HG02642 (cell line): ENCODE data around the gene REEP1.
"Not testable (repeated sequence)": the region's sequence is repeated elsewhere in the genome, so short reads cannot be mapped to it uniquely, and the experiment has no call there.

Experiments
- ATAC-seq: cut with Tn5 transposase; IDR thresholded peaks from one replicate; pipeline ENCODE4 v1.9.1; 2021; ENCODE audit warnings: mild to moderate bottlenecking; ENCODE audit not compliant: unreplicated experiment, poor library complexity

The REEP1 gene

DNA sequence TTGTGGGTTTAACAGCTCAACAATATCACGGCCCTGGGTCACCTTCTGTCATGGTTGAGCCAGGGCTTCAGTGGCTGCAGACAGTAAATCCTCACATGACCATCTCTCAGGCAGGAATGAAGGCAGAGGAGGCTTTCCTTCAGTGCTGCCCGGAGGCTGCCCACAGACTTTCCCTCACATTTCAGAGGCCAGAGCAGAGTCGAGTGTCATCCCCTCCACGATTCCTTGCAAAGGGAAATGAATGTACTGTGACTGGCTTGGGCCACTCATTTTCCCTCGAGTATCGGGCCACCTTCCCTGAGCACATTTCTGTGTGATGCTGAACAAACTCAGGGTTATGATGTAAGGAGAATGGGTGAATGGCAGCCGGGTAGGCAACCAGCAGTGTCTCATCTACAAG, 10.0 kb upstream of the REEP1 start:
- no peak for ATAC-seq

DNA sequence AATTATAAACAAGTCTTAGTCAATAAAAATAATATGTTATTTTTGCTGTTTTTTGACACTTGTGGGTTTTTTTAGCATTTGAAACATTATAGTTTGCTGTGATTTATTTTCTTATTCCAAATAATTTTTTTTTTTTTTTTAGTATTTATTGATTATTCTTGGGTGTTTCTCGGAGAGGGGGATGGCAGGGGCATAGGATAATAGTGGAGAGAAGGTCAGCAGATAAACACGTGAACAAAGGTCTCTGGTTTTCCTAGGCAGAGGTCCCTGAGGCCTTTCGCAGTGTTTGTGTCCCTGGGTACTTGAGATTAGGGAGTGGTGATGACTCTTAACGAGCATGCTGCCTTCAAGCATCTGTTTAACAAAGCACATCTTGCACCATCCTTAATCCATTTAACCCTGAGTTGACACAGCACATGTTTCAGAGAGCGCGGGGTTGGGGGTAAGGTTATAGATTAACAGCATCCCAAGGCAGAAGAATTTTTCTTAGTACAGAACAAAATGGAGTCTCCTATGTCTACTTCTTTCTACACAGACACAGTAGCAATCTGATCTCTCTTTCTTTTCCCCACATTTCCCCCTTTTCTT, 8.5 kb upstream of the REEP1 start:
- ATAC-seq, result not testable (repeated sequence)

DNA sequence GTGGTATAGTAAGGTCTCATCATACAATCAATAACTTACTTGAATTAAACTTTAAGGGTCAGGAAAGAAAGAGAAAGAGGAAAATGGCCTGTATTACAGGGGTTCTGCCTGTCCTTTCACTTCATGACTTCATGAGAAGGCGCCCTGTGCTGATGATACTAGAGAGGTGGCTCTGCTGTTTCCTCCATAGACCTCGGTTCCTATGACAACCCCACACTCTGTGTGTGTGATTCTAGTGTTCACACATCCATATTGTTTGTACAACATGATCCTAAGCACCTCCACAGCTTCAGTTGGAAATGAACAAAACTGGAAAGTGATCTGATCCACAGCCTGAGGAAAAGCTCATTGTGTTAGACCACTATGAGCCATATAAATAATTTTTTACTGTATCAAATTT, 7.0 kb upstream of the REEP1 start:
- no peak for ATAC-seq

DNA sequence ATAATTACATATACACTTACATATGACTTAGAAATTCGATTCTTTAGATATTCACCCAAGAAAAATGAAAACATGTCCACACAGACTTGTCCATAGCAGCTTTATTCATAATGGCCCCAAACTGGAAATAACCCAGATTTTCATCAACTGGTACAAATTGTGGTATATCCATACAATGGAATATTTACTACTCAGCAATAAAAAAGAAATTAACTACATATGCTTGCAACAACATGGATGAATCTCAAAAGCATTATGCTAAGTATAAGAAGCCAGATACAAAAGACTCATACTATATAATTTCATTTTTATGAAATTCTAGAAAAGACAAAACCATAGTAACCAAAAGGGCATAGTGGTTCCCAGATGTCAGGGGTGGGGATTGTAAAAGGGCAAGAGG, 5.1 kb upstream of the REEP1 start:
- ATAC-seq, result no peak

DNA sequence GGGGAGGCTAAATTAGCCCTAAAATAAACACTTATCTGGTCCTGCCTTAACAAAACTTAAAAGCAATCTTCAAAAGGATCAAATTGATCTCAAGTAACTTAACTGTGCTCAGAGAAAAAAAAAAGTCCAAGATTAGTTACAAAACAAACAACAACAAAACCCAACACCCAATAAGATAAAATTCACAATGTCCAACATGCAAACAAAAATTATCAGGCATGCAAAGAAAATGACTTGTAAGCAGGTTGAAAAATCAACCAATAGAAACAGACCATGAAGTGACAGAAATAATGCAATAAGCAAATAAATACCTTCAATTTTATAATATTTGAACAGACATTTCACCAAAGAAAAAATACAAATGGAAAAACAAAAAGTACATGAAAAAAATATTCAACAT, 4.0 kb upstream of the REEP1 start:
- no peak for ATAC-seq

DNA sequence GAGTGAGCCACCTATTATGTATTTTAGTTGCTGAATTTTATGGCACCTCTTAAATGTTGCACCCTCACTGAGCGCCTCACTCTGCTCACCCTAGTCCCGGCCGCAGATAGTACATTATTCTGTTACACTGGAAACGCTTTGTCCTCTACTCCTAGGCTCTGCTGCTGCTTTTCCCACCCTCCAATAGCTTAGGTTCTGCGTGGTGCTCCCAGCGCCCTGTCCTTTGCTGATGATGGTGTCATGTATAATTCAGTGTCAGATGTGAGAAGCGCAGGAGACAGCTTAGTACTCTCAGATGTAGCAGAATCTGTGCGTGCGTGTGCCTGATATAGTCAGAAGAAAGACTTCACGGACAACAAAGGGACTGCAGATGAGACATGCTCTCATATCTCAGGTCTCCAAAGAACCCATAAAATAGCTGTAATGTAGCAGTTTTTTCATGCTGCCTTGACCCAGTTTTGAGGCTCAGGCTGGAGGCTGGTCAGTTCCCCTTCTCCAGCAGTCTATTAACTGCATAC, 1.4 kb upstream of the REEP1 start:
- no peak for ATAC-seq

DNA sequence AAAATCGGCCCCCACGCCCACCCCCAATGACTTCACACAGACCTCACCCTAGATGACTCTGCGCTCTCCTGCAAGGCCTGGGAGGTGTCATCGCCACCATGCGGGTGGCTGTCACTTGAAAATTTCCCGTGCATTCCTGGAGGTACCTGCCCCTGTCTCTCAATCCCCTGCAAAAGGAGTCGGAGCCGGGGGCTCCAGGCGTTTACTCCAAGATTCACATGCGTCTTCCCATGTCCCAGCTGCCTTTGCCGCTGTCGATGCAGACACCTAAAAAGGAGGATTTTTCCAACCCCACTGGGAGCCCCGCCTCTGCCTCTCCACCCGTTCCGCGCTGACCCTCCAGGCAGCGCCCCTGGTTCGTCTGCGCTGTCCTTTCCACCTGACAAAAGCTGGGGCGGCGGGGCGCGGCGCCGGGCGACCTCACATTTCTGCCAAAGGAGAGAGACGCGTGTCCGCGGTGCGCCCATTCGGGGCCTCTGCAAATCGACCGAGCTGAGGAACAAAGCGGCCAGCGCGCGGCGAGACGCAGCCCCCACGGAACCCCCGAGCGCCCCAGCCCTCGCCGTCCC, 667 bp downstream of the REEP1 start:
- peak; percentile 9 for ATAC-seq

DNA sequence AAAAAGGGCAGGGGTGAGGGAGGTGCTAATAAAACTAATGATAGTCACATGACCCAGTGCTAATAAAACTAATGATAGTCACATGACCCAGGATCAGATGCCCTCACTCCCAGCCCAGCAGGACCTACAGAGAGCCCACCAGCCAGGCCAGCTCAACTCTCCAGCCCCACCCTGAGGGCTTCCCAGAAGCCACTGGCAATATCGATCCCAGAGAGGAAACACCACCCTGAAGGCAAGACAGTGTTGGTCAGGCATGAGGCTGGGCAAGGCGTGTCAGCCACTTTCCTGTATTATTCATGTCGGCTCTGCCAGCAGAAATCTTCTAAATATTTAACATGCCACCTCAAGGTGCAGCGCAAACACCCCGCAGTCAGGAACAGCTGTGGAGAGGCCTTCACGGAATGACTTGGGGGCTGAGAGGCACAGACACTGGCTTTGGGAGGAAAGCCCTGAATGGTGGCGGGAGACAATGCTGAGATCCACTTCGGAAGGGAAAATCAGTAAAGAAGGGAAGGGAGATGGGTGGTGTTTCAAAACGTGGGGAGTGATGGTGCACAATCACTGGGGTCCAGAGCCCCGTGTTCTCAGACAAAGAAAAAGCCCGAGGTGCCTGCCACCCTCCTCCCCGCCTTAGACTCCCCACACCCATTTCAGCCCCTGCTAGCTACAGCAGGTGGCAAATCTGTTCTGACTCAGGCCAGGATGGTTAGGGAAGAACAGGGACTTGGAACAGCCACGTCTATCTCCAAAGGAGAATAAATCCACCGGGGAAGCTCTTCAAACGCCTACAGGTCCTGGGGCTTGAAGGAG, 1.4 kb downstream of the REEP1 start:
- ATAC-seq, result no peak

DNA sequence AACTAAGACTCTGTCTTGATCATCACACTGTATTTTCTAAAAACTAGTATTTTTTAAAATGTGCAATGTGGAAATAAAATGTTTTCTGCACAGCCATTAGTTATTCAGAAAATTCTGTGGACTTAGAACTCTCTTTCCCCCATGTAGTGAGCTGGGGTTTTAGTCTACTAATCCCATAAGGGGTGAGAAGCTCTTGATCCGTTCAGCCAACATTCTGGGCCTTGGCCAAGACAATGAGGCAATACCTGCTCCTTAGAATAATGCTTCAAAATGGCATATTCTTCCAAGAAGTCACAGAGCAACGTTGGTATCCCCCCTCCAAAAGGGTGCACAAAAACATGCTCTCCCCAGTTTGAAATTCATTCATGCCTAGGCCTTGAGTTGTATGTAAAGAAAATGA, 4.0 kb downstream of the REEP1 start:
- ATAC-seq, result no peak

DNA sequence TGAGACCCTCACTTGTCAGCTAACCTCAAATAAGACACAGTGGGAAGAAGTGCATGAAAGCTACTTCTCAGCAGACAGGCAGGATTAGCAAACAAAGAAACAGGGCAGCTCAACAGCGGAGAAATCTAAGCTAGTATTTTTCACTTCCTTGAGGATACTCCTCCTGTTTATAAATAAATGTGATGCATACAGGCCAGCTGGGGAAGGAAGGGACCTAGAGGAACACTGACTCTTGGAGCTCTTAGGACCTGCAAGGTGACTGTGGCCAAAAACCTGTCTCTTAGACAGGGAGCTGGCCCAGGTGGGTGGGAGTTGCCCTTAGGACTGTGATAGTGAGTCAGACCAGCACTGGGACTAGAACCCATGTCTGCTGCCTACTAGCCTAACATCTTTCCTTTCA, 4.8 kb downstream of the REEP1 start:
- ATAC-seq, result no peak

DNA sequence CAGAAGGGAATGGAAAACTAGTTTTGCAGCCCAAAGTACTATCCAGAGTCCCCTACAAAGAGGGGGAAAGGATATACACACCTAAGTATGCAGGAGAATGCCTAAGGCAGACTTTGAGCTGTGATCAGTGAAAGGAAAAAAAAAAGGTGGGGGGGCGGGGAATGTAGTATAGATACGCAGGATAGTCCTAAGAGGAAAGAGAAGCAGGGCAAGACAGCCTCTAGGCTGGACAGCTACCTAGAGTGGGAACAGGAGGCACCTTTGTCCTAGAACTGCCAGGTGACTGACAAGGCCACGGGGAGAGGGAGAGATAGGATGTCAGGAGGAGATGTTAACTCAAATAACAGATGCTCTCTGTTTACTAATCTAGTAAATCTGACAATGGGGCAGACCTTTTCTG, 6.0 kb downstream of the REEP1 start:
- ATAC-seq, result no peak

DNA sequence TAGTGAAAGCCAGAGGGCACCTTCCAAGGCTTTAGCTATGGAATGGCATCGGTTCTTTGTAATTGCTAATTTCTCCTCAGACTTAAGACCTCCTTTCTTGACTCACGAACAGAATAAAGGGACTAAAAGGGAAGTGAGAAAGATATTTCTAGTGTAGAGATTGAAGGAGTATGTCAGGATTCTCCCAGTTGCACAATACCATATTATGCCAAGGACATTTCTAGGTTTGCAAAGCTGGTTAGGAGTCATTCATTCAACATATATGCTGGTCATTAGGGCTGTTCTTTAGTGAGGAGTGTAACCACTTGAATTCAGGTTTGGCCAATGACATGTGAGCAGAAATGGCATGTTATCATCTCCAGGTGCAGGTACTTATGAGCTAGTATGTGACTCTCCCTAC, 7.4 kb downstream of the REEP1 start:
- ATAC-seq, result no peak

DNA sequence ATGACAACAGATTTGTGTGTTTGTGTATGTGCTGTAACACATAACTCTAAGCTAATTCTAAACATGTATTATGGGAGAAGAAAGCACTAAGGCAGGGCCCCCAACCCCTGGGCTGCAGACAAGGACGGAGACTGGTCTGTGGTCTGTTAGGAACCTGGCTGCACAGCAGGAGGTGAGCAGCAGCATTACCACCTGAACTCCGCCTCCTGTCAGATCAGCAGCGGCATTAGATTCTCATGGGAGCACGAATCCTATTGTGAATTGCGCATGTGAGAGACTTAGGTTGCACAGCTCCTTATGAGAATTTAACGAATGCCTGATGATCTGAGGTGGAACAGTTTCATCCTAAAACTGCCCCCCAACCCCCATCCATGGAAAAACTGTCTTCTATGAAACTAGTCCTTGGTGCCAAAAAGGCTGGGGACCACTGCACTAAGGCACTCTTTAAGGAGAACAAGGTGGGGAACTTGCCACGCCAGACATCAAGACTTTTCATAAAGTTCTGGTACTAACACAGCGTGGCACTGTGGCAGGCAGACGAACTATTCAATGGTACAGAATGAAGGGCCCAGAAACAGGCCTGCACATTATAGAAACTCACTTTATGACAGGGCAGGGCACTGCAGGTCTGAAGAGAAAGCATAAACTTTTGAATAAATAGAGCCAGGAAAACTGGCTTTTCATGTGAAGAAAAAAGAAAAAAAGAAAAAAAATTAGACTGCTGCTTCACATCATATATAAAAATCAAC, 14.0 kb downstream of the REEP1 start:
- no peak for ATAC-seq

DNA sequence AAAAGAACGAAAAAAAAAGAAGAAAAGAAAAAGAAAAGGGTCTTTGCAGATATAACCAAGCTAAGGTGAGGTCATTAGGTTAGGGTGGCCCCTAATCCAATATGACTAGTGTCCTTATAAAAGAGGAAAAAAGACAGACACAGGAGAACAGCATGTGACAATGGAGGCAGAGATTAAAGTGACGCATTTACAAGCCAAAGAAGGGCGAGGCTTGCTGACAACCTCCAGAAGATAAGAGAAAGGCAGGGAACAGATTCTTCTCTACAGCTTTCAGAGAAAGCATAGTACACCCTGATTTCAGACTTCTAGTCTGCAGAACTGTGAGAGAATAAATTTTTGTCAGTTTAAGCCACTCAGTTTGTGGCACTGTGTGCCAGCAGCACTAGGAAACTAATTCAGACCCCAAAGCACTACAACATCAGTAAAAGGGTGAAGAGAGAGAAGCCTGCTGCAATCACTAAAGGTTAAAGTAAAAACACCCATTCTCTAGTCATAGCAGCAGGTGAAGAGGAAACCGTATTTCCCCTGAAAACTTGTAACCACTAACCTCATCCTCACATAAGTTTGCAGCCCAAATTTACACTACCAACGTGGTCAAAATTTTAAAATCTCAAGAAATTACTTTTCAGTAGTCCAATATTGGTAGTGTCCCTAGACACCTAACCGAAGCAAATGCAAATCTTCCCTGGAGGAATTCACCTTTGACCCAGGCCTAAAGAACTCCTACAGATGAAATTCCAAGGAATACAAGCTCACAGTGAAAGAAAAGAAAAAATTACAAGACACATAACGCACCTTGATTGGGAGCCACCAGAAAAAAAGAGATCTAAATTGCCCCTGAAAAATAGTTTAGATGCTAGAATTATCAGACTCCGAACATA, 17.5 kb downstream of the REEP1 start:
- ATAC-seq, result no peak

DNA sequence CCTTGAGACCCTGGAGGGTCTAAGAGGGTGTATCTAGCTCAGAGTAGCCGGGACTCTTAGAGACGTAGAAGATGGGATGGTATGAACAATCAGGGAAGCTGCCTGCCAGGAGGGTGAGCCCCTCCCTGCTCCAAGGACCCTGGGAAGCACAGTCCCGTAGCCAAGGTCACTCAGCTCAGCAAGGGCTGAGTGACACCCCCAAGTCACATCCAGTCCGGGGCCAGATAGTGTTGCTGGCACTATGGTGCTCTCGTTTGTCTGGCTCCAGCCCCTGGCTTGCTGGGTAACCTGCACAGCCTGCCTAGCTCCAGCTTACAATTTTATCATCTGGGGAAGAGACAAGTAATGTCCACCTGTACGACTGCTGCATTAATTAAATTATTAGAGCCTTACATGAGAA, 22.3 kb downstream of the REEP1 start:
- ATAC-seq, result no peak

DNA sequence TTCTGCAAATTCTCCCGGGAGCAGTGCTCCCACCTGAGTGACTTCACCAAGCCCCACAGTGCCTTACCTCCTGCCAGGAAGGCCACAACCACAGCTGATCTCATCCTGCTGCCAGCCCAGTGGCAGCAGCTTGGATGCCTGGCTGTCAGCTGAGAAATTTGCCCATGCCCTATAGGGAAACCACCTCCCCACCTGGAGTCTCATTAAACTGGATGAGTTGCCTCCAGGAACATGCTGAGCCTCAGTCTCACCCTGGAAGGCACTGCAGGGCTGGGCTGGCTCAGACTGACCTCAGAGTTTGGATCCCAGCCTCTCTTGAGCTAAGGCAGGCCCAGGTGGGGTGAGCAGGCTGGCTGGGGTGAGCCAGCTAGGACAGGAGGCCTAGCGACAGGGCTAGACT, 23.3 kb downstream of the REEP1 start:
- no peak for ATAC-seq

DNA sequence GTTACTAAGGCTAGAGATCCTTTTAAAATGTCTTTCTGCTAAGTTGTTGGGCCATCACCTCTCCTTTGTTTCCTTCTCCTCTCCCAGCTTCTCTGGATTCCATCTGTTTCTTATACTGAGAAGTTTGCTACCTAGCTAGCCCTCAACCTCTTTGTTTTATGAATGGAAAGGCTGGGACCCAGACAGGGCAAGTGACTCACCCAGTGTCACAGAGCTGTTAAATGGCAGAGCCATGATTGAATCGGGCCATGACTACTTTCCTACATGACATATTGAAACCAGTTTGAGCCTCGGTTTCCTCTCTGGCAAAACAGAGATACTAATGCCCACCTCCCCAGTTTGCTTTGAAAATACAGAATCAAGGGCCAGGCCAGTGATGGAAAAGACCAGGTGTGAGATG, 24.1 kb downstream of the REEP1 start:
- no peak for ATAC-seq

DNA sequence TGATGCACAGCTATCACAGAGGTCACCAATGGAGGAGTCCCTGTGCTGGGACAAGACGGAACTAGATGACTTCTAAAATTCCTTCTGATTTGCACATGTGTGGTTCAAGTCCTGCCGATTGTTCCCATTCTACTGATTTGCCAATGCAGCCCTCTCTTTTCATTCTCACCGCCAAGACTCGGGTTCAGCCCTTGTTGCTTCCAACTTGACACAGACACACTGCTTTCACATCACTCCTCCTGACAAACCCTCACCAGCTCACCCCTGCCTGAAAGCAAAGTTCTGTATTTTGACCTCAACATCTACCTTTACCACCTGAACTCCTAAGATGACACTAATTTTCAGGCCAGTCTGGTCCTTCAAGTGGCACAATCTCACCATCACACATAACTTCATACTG, 25.5 kb downstream of the REEP1 start:
- ATAC-seq, result no peak

DNA sequence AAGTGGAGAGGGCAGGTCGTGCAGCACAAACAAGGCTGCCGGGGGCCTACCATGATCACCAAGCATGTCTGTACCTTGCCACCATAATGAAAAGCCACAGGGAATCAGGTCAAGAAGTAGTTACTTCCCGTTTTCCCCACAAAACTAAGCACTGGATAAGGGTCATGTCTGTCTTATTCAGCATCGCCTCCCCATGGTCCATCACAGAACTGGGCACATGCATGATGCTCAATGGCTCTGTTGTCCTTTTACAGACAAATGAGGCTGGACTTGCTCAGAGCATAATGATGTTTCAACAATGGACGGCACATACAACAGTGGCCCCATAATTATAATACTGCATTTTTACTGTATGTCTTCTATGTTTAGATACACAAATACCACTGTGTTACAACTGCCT, 27.5 kb downstream of the REEP1 start:
- no peak for ATAC-seq
